DND-41 (cell line): ENCODE data around the gene DNAH1.

Experiments
- ATAC-seq: fragments of 200-7000 bp; cut with Tn5 transposase; 3 replicates; pipeline ENCODE4 v1.9.1; 2021; ENCODE audit warnings: low read depth; ENCODE audit not compliant: insufficient read depth
- DNase-seq: peaks from one replicate; pipeline ENCODE4 v3.0.0-alpha.2; 2020
- H2AFZ ChIP-seq: 2 replicates; pipeline ENCODE4 v1.6.0; 2012; ENCODE audit warnings: low read depth, low read length
- H3K27ac ChIP-seq: 2 replicates; pipeline ENCODE4 v1.5.1; 2012; ENCODE audit warnings: low read length, inconsistent platforms
- H3K27me3 ChIP-seq: fragments of 200-600 bp; sonication (generic); 2 replicates; pipeline ENCODE4 v1.6.0; 2012; ENCODE audit warnings: low read length, mild to moderate bottlenecking, inconsistent platforms; ENCODE audit not compliant: insufficient read depth, poor library complexity
- H3K36me3 ChIP-seq: 2 replicates; pipeline ENCODE4 v1.5.1; 2012; ENCODE audit warnings: low read length, inconsistent platforms; ENCODE audit not compliant: insufficient read depth
- H3K4me1 ChIP-seq: 2 replicates; pipeline ENCODE4 v1.5.1; 2012; ENCODE audit warnings: mild to moderate bottlenecking, low read length; ENCODE audit not compliant: insufficient read depth
- H3K4me2 ChIP-seq: 2 replicates; pipeline ENCODE4 v1.6.0; 2012; ENCODE audit warnings: mild to moderate bottlenecking, moderate library complexity, low read length, inconsistent platforms; ENCODE audit not compliant: insufficient read depth
- H3K4me3 ChIP-seq, 2 experiments: fragments of 200-600 bp in 1 of 2; shearing (Covaris generic) in 1 of 2; 2 replicates each; pipeline ENCODE4 v1.5.1; 2012 to 2016; ENCODE audit warnings: inconsistent platforms in 2 of 2, low read length in 2 of 2, mild to moderate bottlenecking in 2 of 2, low read depth in 1 of 2, moderate library complexity in 1 of 2
- H3K79me2 ChIP-seq: 2 replicates; pipeline ENCODE4 v1.6.0; 2012; ENCODE audit warnings: low read length, inconsistent platforms; ENCODE audit not compliant: insufficient read depth
- H3K9ac ChIP-seq: 2 replicates; pipeline ENCODE4 v1.6.0; 2012; ENCODE audit warnings: low read depth, mild to moderate bottlenecking, inconsistent platforms, low read length, moderate library complexity
- H3K9me3 ChIP-seq: 2 replicates; pipeline ENCODE4 v1.5.1; 2012; ENCODE audit warnings: low read length, moderate library complexity, mild to moderate bottlenecking, inconsistent platforms; ENCODE audit not compliant: insufficient read depth, severe bottlenecking
- H4K20me1 ChIP-seq: 2 replicates; pipeline ENCODE4 v1.6.0; 2012; ENCODE audit warnings: low read length; ENCODE audit not compliant: insufficient read depth
- CTCF ChIP-seq: IDR thresholded peaks from 2 replicates; pipeline ENCODE4 v1.5.1; 2012; ENCODE audit warnings: borderline replicate concordance, low read length, moderate library complexity, mild to moderate bottlenecking; ENCODE audit not compliant: poor library complexity, severe bottlenecking; ENCODE audit errors: extremely low read depth
- EZH2 ChIP-seq: IDR thresholded peaks from 3 replicates; pipeline ENCODE4 v1.6.1; 2012; ENCODE audit warnings: borderline replicate concordance, low read depth, mild to moderate bottlenecking, moderate library complexity, low read length, inconsistent platforms; ENCODE audit not compliant: severe bottlenecking

The DNAH1 gene

GRCh38 chr3:52364322-52365035 is 48.4 kb downstream of the DNAH1 start:
- TF ChIP-seq CTCF (no peak), EZH2 (no peak)
- Histone ChIP-seq H3K27me3 (no peaks in the 10 kb centered on the region), H3K27ac (no peak overlapping the region), H3K9me3 (no peaks in the 10 kb centered on the region), H3K79me2 (no peaks in the 10 kb centered on the region), H3K4me2 (no peak overlapping the region), H3K4me1 (no peaks in the 10 kb centered on the region), H3K9ac (no peak overlapping the region), H3K36me3 (no peaks in the 10 kb centered on the region; the same call in 1 of the 2 replicates), H4K20me1 (peaks cover 6% of the 10 kb centered on the region; the same call in 1 of the 2 replicates), H2AFZ (no peak overlapping the region), H3K4me3 (no peak overlapping the region)
- DNase-seq (no peak), ATAC-seq (no peak)

- Histone ChIP-seq H3K4me1 (no peaks in the 10 kb centered on the region), H3K27ac (no peak overlapping the region), H2AFZ (no peak overlapping the region), H3K4me3 (no peak overlapping the region), H3K79me2 (no peaks in the 10 kb centered on the region), H4K20me1 (no peaks in the 10 kb centered on the region; the same call in 1 of the 2 replicates), H3K9ac (no peak overlapping the region), H3K36me3 (no peaks in the 10 kb centered on the region), H3K4me2 (no peak overlapping the region), H3K9me3 (no peaks in the 10 kb centered on the region), H3K27me3 (no peaks in the 10 kb centered on the region)
- ATAC-seq (no peak), DNase-seq (no peak)
- no peak for TF ChIP-seq EZH2
Measured at GRCh38 chr3:52366527-52366926, 50.4 kb downstream of the DNAH1 start.

GRCh38 chr3:52367891-52368880 is 52.1 kb downstream of the DNAH1 start:
- Histone ChIP-seq H3K27ac (no peak overlapping the region), H3K4me1 (no peaks in the 10 kb centered on the region), H3K4me2 (no peak overlapping the region), H3K9me3 (no peaks in the 10 kb centered on the region), H4K20me1 (no peaks in the 10 kb centered on the region; the same call in 1 of the 2 replicates), H2AFZ (no peak overlapping the region), H3K27me3 (no peaks in the 10 kb centered on the region), H3K4me3 (no peak overlapping the region), H3K9ac (no peak overlapping the region), H3K79me2 (no peaks in the 10 kb centered on the region), H3K36me3 (no peaks in the 10 kb centered on the region)
- no peak for DNase-seq
- TF ChIP-seq EZH2 (no peak), CTCF (no peak)
- no peak for ATAC-seq

GRCh38 chr3:52370531-52370930 is 54.4 kb downstream of the DNAH1 start:
- Histone ChIP-seq H3K4me3 (no peak overlapping the region), H3K36me3 (no peaks in the 10 kb centered on the region), H3K79me2 (no peaks in the 10 kb centered on the region), H3K27me3 (no peaks in the 10 kb centered on the region), H4K20me1 (no peaks in the 10 kb centered on the region; the same call in 1 of the 2 replicates), H3K4me2 (no peak overlapping the region), H3K4me1 (no peaks in the 10 kb centered on the region), H2AFZ (no peak overlapping the region), H3K9ac (no peak overlapping the region), H3K9me3 (no peaks in the 10 kb centered on the region), H3K27ac (no peak overlapping the region)
- no peak for TF ChIP-seq CTCF
- no peak for ATAC-seq
- DNase-seq: no peak
